ENCODE measurements around the gene PSMA5.

Gene PSMA5

GRCh38 chr1:109371341-109371739 is 54.9 kb downstream of the PSMA5 start:
- Histone ChIP-seq H3K9me3 (ENCODE audit: control insufficient read depth, insufficient read depth, low read length) (no peaks in the 10 kb centered on the region), H3K27me3 (ENCODE audit: control insufficient read depth, low read length) (no peaks in the 10 kb centered on the region), H3K79me2 (ENCODE audit: control insufficient read depth, low read length) (peaks cover 9% of the 10 kb centered on the region), H3K9me2 (replicated peaks; ENCODE audit: control insufficient read depth, low read length) (no peaks in the 10 kb centered on the region), H4K20me1 (ENCODE audit: control insufficient read depth, insufficient read depth, low read depth, low read length) (no peaks in the 10 kb centered on the region), H3K4me3 (ENCODE audit: low read length) (no peak overlapping the region), H3K27ac (ENCODE audit: low read depth, low read length) (no peak overlapping the region), H3K4me2 (ENCODE audit: low read length) (no peak overlapping the region), H3F3A (ENCODE audit: control insufficient read depth, insufficient read depth) (no peaks in the 10 kb centered on the region), H3K4me1 (ENCODE audit: control insufficient read depth, low read length) (peaks cover 12% of the 10 kb centered on the region), H3K36me3 (ENCODE audit: control insufficient read depth, low read length) (peaks cover 2% of the 10 kb centered on the region; the same call in 1 of the 2 replicates)
- TF ChIP-seq EZH2phosphoT487 (IDR thresholded peaks at IDR 0.05; ENCODE audit: borderline replicate concordance, low read length) = no peak
- TF ChIP-seq, protein P1, sequence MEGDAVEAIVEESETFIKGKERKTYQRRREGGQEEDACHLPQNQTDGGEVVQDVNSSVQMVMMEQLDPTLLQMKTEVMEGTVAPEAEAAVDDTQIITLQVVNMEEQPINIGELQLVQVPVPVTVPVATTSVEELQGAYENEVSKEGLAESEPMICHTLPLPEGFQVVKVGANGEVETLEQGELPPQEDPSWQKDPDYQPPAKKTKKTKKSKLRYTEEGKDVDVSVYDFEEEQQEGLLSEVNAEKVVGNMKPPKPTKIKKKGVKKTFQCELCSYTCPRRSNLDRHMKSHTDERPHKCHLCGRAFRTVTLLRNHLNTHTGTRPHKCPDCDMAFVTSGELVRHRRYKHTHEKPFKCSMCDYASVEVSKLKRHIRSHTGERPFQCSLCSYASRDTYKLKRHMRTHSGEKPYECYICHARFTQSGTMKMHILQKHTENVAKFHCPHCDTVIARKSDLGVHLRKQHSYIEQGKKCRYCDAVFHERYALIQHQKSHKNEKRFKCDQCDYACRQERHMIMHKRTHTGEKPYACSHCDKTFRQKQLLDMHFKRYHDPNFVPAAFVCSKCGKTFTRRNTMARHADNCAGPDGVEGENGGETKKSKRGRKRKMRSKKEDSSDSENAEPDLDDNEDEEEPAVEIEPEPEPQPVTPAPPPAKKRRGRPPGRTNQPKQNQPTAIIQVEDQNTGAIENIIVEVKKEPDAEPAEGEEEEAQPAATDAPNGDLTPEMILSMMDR (IDR thresholded peaks at IDR 0.05; ENCODE audit: low read depth, low read length, poor library complexity, severe bottlenecking) = no peak

- Histone ChIP-seq H3K4me2 (ENCODE audit: low read length) (no peak overlapping the region), H3K4me3 (ENCODE audit: low read length) (no peak overlapping the region), H3K9me3 (ENCODE audit: control insufficient read depth, insufficient read depth, low read length) (no peaks in the 10 kb centered on the region)
These were observed 55.4 kb downstream of the PSMA5 start for GRCh38 chr1:109370712-109371340.

GRCh38 chr1:109369167-109369746 is 57.0 kb downstream of the PSMA5 start:
- Histone ChIP-seq H3K4me1 (ENCODE audit: control insufficient read depth, low read length) (peaks cover 11% of the 10 kb centered on the region), H4K20me1 (ENCODE audit: control insufficient read depth, insufficient read depth, low read depth, low read length) (no peaks in the 10 kb centered on the region), H3K4me3 (ENCODE audit: low read length) (no peak overlapping the region), H3K4me2 (ENCODE audit: low read length) (no peak overlapping the region), H3K9me2 (replicated peaks; ENCODE audit: control insufficient read depth, low read length) (no peaks in the 10 kb centered on the region), H3F3A (ENCODE audit: control insufficient read depth, insufficient read depth) (no peaks in the 10 kb centered on the region), H3K27ac (ENCODE audit: low read depth, low read length) (no peak overlapping the region), H3K9me3 (ENCODE audit: control insufficient read depth, insufficient read depth, low read length) (no peaks in the 10 kb centered on the region), H3K36me3 (ENCODE audit: control insufficient read depth, low read length) (peaks cover 5% of the 10 kb centered on the region; the same call in 1 of the 2 replicates), H3K79me2 (ENCODE audit: control insufficient read depth, low read length) (peaks cover 4% of the 10 kb centered on the region), H3K27me3 (ENCODE audit: control insufficient read depth, low read length) (no peaks in the 10 kb centered on the region)
- no peak for TF ChIP-seq EZH2phosphoT487 (IDR thresholded peaks at IDR 0.05; ENCODE audit: borderline replicate concordance, low read length)

More at GRCh38 chr1:109370712-109371340, 55.4 kb downstream of the PSMA5 start:
- Histone ChIP-seq H3K9me2 (replicated peaks; ENCODE audit: control insufficient read depth, low read length) (no peaks in the 10 kb centered on the region), H3K36me3 (ENCODE audit: control insufficient read depth, low read length) (peaks cover 5% of the 10 kb centered on the region; the same call in 1 of the 2 replicates), H3K4me1 (ENCODE audit: control insufficient read depth, low read length) (peaks cover 12% of the 10 kb centered on the region), H3K27me3 (ENCODE audit: control insufficient read depth, low read length) (no peaks in the 10 kb centered on the region), H3K27ac (ENCODE audit: low read depth, low read length) (no peak overlapping the region), H4K20me1 (ENCODE audit: control insufficient read depth, insufficient read depth, low read depth, low read length) (no peaks in the 10 kb centered on the region), H3F3A (ENCODE audit: control insufficient read depth, insufficient read depth) (no peaks in the 10 kb centered on the region), H3K79me2 (ENCODE audit: control insufficient read depth, low read length) (peaks cover 9% of the 10 kb centered on the region)
- TF ChIP-seq, protein P1 (IDR thresholded peaks at IDR 0.05; ENCODE audit: low read depth, low read length, poor library complexity, severe bottlenecking) = no peak
- TF ChIP-seq EZH2phosphoT487 (IDR thresholded peaks at IDR 0.05; ENCODE audit: borderline replicate concordance, low read length) = no peak

DNA sequence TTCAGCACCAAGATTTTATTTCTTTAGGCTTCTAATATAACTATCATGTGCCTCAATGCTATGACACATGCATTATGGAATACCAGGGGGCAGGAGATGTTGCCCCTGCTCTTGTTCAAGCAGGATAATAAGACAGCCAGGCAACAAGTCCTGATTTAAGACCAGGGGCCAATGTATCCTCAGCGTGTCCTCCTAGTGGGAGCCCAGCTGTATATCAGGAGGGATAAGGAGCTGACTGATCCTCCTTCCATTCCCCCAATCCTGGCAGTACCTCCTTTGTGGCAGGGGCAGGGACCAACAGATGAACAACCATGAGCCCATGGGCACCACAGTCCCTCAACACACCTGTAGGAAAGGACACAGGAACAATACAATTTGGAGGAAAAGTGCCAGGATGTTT is 57.8 kb downstream of the PSMA5 start:
- Histone ChIP-seq H3K27ac (ENCODE audit: low read depth, low read length) (no peak overlapping the region), H3K4me1 (ENCODE audit: control insufficient read depth, low read length) (peaks cover 12% of the 10 kb centered on the region), H3K36me3 (ENCODE audit: control insufficient read depth, low read length) (peaks cover 5% of the 10 kb centered on the region; the same call in 1 of the 2 replicates), H4K20me1 (ENCODE audit: control insufficient read depth, insufficient read depth, low read depth, low read length) (no peaks in the 10 kb centered on the region), H3K79me2 (ENCODE audit: control insufficient read depth, low read length) (peaks cover 4% of the 10 kb centered on the region), H3K9me2 (replicated peaks; ENCODE audit: control insufficient read depth, low read length) (no peaks in the 10 kb centered on the region), H3K4me2 (ENCODE audit: low read length) (no peak overlapping the region), H3K4me3 (ENCODE audit: low read length) (no peak overlapping the region), H3K9me3 (ENCODE audit: control insufficient read depth, insufficient read depth, low read length) (no peaks in the 10 kb centered on the region), H3K27me3 (ENCODE audit: control insufficient read depth, low read length) (no peaks in the 10 kb centered on the region), H3F3A (ENCODE audit: control insufficient read depth, insufficient read depth) (no peaks in the 10 kb centered on the region)
- TF ChIP-seq, protein P1 (IDR thresholded peaks at IDR 0.05; ENCODE audit: low read depth, low read length, poor library complexity, severe bottlenecking) = no peak
